Spleen (tissue), 7 donors: ENCODE measurements around the gene TMEM131.

Experiments
- POLR2A ChIP-seq, 3 donors: fragments of 450-650 bp; IDR thresholded peaks; one replicate each; pipeline ENCODE4 v1.5.1; 2017; ENCODE audit warnings: antibody characterized with exemption in 3 of 3, mild to moderate bottlenecking in 1 of 3
- POLR2AphosphoS5 ChIP-seq, 3 donors: sonication (generic); formaldehyde crosslinking; IDR thresholded peaks; one replicate each; pipeline ENCODE4 v1.5.1; 2017; ENCODE audit warnings: antibody characterized with exemption in 3 of 3
- TF ChIP-seq, protein P1 (sequence below), 11 experiments: fragments of 200-600 bp in 7 of 11; fragments of 450-650 bp in 4 of 11; sonication (generic) in 4 of 11; IDR thresholded peaks in 8 of 11; conservative IDR thresholded peaks in 3 of 11; 1 replicate in 7 of 11; 2 replicates in 4 of 11; pipeline versions ENCODE4 v1.4.0 to v1.8.0; 2016 to 2021; ENCODE audit warnings: antibody characterized with exemption in 11 of 11, inconsistent platforms in 4 of 11, mild to moderate bottlenecking in 1 of 11
- donor health status: DM: no; HTN: no; CAD: no; lungs with moderate emphysema.
- donor health status: DM: no; HTN: no; CAD: no.
- donor health status: DM: no; HTN: no; CAD: no.

DNA sequence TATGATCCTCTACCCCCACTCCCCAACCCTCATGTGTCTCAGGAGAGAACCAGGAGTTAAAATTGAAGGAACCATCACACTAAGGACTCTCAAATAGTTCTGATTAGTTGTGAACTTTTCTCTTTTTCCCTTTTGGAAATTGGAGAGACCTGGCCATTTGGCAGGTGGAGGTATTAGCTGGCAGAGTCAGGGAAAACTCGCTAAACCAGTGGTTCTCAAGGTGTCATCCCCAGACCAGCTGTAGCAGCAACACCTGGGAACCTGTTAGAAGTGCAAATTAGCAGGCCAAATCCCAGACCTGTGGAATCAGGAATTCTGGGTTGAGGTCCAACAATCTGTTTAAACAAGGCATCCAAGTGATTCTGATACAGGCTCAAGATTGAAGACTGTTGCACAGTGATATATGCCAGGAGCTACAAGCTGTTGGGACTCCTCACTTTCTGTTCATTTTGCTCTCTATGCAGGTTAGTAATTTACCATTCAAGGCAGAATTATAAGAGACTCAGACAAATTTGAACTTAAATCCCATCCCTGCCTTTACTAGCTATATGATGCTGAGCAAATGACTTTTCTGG lies 2.8 kb upstream of the TMEM131 start:
- TF ChIP-seq POLR2AphosphoS5 (IDR thresholded peaks at IDR 0.05) (no peak), POLR2A (IDR thresholded peaks at IDR 0.05) (no peak)
- TF ChIP-seq, protein P1, sequence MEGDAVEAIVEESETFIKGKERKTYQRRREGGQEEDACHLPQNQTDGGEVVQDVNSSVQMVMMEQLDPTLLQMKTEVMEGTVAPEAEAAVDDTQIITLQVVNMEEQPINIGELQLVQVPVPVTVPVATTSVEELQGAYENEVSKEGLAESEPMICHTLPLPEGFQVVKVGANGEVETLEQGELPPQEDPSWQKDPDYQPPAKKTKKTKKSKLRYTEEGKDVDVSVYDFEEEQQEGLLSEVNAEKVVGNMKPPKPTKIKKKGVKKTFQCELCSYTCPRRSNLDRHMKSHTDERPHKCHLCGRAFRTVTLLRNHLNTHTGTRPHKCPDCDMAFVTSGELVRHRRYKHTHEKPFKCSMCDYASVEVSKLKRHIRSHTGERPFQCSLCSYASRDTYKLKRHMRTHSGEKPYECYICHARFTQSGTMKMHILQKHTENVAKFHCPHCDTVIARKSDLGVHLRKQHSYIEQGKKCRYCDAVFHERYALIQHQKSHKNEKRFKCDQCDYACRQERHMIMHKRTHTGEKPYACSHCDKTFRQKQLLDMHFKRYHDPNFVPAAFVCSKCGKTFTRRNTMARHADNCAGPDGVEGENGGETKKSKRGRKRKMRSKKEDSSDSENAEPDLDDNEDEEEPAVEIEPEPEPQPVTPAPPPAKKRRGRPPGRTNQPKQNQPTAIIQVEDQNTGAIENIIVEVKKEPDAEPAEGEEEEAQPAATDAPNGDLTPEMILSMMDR (IDR thresholded peaks at IDR 0.05 in 8 of 11, conservative IDR thresholded peaks at IDR 0.05 in 3 of 11), result no peak
